HEK293 (cell line): ENCODE data around the gene ETV4.

ENCODE experiments used
- FEZF1 ChIP-seq: fragments of 450-650 bp; formaldehyde crosslinking; IDR thresholded peaks from 2 replicates; pipeline ENCODE4 v1.5.1; 2016; ENCODE audit warnings: missing biosample characterization, missing genetic modification characterization
- GFI1B ChIP-seq: fragments of 450-650 bp; formaldehyde crosslinking; IDR thresholded peaks from 2 replicates; pipeline ENCODE4 v1.5.1; 2016; ENCODE audit warnings: missing biosample characterization, missing genetic modification characterization
- KLF8 ChIP-seq: fragments of 450-650 bp; formaldehyde crosslinking; IDR thresholded peaks from 2 replicates; pipeline ENCODE4 v1.5.1; 2016; ENCODE audit warnings: missing biosample characterization, missing genetic modification characterization
- PATZ1 ChIP-seq: fragments of 450-650 bp; formaldehyde crosslinking; IDR thresholded peaks from 2 replicates; pipeline ENCODE4 v1.5.1; 2016; ENCODE audit warnings: missing biosample characterization, missing genetic modification characterization
- PRDM10 ChIP-seq: fragments of 450-650 bp; formaldehyde crosslinking; IDR thresholded peaks from 2 replicates; pipeline ENCODE4 v1.5.1; 2016; ENCODE audit warnings: missing biosample characterization, missing genetic modification characterization
- SALL2 ChIP-seq: fragments of 450-650 bp; formaldehyde crosslinking; IDR thresholded peaks from 2 replicates; pipeline ENCODE4 v1.5.0; 2017; ENCODE audit warnings: missing biosample characterization, mild to moderate bottlenecking, missing genetic modification characterization, borderline replicate concordance
- WT1 ChIP-seq: fragments of 450-650 bp; formaldehyde crosslinking; IDR thresholded peaks from 2 replicates; pipeline ENCODE4 v1.5.1; 2016; ENCODE audit warnings: missing biosample characterization, missing genetic modification characterization
- YY2 ChIP-seq: fragments of 450-650 bp; formaldehyde crosslinking; IDR thresholded peaks from 2 replicates; pipeline ENCODE4 v1.5.1; 2016; ENCODE audit warnings: missing biosample characterization, missing genetic modification characterization
- ZBTB8A ChIP-seq: fragments of 450-650 bp; formaldehyde crosslinking; IDR thresholded peaks from 2 replicates; pipeline ENCODE4 v1.5.1; 2016; ENCODE audit warnings: missing biosample characterization, missing genetic modification characterization
- ZNF114 ChIP-seq: fragments of 450-650 bp; formaldehyde crosslinking; IDR thresholded peaks from 2 replicates; pipeline ENCODE4 v1.5.0; 2017; ENCODE audit warnings: missing biosample characterization, missing genetic modification characterization
- ZNF121 ChIP-seq: fragments of 450-650 bp; formaldehyde crosslinking; IDR thresholded peaks from 2 replicates; pipeline ENCODE4 v1.5.1; 2016; ENCODE audit warnings: missing biosample characterization, missing genetic modification characterization
- ZNF140 ChIP-seq: fragments of 450-650 bp; formaldehyde crosslinking; IDR thresholded peaks from 2 replicates; pipeline ENCODE4 v1.5.1; 2016; ENCODE audit warnings: missing biosample characterization, missing genetic modification characterization
- ZNF174 ChIP-seq: fragments of 450-650 bp; formaldehyde crosslinking; IDR thresholded peaks from 2 replicates; pipeline ENCODE4 v1.5.0; 2017; ENCODE audit warnings: missing biosample characterization, mild to moderate bottlenecking, missing genetic modification characterization
- ZNF266 ChIP-seq: fragments of 450-650 bp; formaldehyde crosslinking; IDR thresholded peaks from 2 replicates; pipeline ENCODE4 v1.5.1; 2016; ENCODE audit warnings: missing biosample characterization, missing genetic modification characterization, low read depth
- ZNF274 ChIP-seq, 2 experiments: fragments of 200-500 bp in 1 of 2; fragments of 450-650 bp in 1 of 2; sonication (Bioruptor generic) in 1 of 2; formaldehyde crosslinking in 1 of 2; IDR thresholded peaks; 2 replicates each; pipeline versions ENCODE4 v1.5.1 to v1.6.1; 2014 to 2016; ENCODE audit warnings: borderline replicate concordance in 1 of 2, inconsistent platforms in 1 of 2, low read length in 1 of 2, missing biosample characterization in 1 of 2, missing genetic modification characterization in 1 of 2
- ZNF311 ChIP-seq: fragments of 450-650 bp; formaldehyde crosslinking; IDR thresholded peaks from 2 replicates; pipeline ENCODE4 v1.5.1; 2017; ENCODE audit warnings: missing biosample characterization, missing genetic modification characterization, borderline replicate concordance
- ZNF521 ChIP-seq: fragments of 450-650 bp; formaldehyde crosslinking; IDR thresholded peaks from 2 replicates; pipeline ENCODE4 v1.5.1; 2017; ENCODE audit warnings: missing biosample characterization, mild to moderate bottlenecking, missing genetic modification characterization
- ZNF561 ChIP-seq: fragments of 450-650 bp; IDR thresholded peaks from 2 replicates; pipeline ENCODE4 v1.5.1; 2018; ENCODE audit warnings: missing biosample characterization, missing genetic modification characterization, borderline replicate concordance
- ZNF571 ChIP-seq: fragments of 450-650 bp; formaldehyde crosslinking; IDR thresholded peaks from 2 replicates; pipeline ENCODE4 v1.5.0; 2017; ENCODE audit warnings: missing biosample characterization, missing genetic modification characterization
- ZNF580 ChIP-seq: fragments of 450-650 bp; formaldehyde crosslinking; IDR thresholded peaks from 2 replicates; pipeline ENCODE4 v1.5.1; 2016; ENCODE audit warnings: missing biosample characterization, missing genetic modification characterization
- ZNF639 ChIP-seq: fragments of 450-650 bp; formaldehyde crosslinking; IDR thresholded peaks from 2 replicates; pipeline ENCODE4 v1.5.1; 2016; ENCODE audit warnings: missing biosample characterization, missing genetic modification characterization
- ZNF664 ChIP-seq: fragments of 450-650 bp; formaldehyde crosslinking; IDR thresholded peaks from 2 replicates; pipeline ENCODE4 v1.5.1; 2016; ENCODE audit warnings: missing biosample characterization, missing genetic modification characterization
- ZNF776 ChIP-seq: fragments of 450-650 bp; formaldehyde crosslinking; IDR thresholded peaks from 2 replicates; pipeline ENCODE4 v1.5.0; 2017; ENCODE audit warnings: missing biosample characterization, missing genetic modification characterization, borderline replicate concordance
- ZNF777 ChIP-seq: fragments of 450-650 bp; formaldehyde crosslinking; IDR thresholded peaks from 2 replicates; pipeline ENCODE4 v1.5.1; 2017; ENCODE audit warnings: missing biosample characterization, missing genetic modification characterization, borderline replicate concordance
- TF ChIP-seq, protein P1 (sequence below): fragments of 450-650 bp; formaldehyde crosslinking; conservative IDR thresholded peaks from 2 replicates; pipeline ENCODE4 v1.5.1; 2016; ENCODE audit warnings: low read depth, missing biosample characterization, missing genetic modification characterization
- TF ChIP-seq, protein P2 (sequence below): fragments of 450-650 bp; formaldehyde crosslinking; IDR thresholded peaks from 2 replicates; pipeline ENCODE4 v1.5.1; 2016; ENCODE audit warnings: missing biosample characterization, missing genetic modification characterization

The ETV4 gene

GRCh38 chr17:43483674-43484551, 62.2 kb downstream of the ETV4 start, which contains the start of gene DHX8 (continued):
- 0 out of 2 replicates have a peak, but pooled peaks have one; percentile 9 for TF ChIP-seq PATZ1 (tag by site-specific recombination)
- no peak for TF ChIP-seq ZNF274 (IDR thresholded peaks at IDR 0.05; ENCODE audit: low read length)
- TF ChIP-seq ZNF274 (tag by site-specific recombination; IDR thresholded peaks at IDR 0.05; ENCODE audit: borderline replicate concordance) = no peak
- TF ChIP-seq SALL2 (tag by site-specific recombination) = no peak
- peak; percentile 92 for TF ChIP-seq KLF8 (tag by site-specific recombination)
- TF ChIP-seq YY2 (tag by site-specific recombination) = peak; percentile 90
- peak; percentile 100 for TF ChIP-seq ZNF639 (tag by site-specific recombination)
- no peak for TF ChIP-seq ZNF121 (tag by site-specific recombination)
- TF ChIP-seq ZBTB8A (tag by site-specific recombination) = peak; percentile 85
- TF ChIP-seq, protein P1, sequence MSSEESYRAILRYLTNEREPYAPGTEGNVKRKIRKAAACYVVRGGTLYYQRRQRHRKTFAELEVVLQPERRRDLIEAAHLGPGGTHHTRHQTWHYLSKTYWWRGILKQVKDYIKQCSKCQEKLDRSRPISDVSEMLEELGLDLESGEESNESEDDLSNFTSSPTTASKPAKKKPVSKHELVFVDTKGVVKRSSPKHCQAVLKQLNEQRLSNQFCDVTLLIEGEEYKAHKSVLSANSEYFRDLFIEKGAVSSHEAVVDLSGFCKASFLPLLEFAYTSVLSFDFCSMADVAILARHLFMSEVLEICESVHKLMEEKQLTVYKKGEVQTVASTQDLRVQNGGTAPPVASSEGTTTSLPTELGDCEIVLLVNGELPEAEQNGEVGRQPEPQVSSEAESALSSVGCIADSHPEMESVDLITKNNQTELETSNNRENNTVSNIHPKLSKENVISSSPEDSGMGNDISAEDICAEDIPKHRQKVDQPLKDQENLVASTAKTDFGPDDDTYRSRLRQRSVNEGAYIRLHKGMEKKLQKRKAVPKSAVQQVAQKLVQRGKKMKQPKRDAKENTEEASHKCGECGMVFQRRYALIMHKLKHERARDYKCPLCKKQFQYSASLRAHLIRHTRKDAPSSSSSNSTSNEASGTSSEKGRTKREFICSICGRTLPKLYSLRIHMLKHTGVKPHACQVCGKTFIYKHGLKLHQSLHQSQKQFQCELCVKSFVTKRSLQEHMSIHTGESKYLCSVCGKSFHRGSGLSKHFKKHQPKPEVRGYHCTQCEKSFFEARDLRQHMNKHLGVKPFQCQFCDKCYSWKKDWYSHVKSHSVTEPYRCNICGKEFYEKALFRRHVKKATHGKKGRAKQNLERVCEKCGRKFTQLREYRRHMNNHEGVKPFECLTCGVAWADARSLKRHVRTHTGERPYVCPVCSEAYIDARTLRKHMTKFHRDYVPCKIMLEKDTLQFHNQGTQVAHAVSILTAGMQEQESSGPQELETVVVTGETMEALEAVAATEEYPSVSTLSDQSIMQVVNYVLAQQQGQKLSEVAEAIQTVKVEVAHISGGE (tag by site-specific recombination) = peak; percentile 98
- TF ChIP-seq FEZF1 (tag by site-specific recombination) = no peak
- TF ChIP-seq ZNF140 (tag by site-specific recombination) = no peak
- TF ChIP-seq ZNF266 (tag by site-specific recombination) = no peak
- TF ChIP-seq ZNF664 (tag by site-specific recombination) = peak; percentile 74
- no peak for TF ChIP-seq ZNF777 (tag by site-specific recombination)
- TF ChIP-seq ZNF571 (tag by site-specific recombination) = no peak
- TF ChIP-seq ZNF114 (tag by site-specific recombination) = no peak
- TF ChIP-seq WT1 (tag by site-specific recombination) = peak; percentile 38
- no peak for TF ChIP-seq ZNF311 (tag by site-specific recombination)
- no peak for TF ChIP-seq ZNF521 (tag by site-specific recombination)
- peak; percentile 82 for TF ChIP-seq ZNF561
- no peak for TF ChIP-seq GFI1B (tag by site-specific recombination)
- TF ChIP-seq ZNF776 = no peak
- peak; percentile 82 for TF ChIP-seq ZNF580 (tag by site-specific recombination)
- no peak for TF ChIP-seq ZNF174 (tag by site-specific recombination)
- TF ChIP-seq, protein P2, sequence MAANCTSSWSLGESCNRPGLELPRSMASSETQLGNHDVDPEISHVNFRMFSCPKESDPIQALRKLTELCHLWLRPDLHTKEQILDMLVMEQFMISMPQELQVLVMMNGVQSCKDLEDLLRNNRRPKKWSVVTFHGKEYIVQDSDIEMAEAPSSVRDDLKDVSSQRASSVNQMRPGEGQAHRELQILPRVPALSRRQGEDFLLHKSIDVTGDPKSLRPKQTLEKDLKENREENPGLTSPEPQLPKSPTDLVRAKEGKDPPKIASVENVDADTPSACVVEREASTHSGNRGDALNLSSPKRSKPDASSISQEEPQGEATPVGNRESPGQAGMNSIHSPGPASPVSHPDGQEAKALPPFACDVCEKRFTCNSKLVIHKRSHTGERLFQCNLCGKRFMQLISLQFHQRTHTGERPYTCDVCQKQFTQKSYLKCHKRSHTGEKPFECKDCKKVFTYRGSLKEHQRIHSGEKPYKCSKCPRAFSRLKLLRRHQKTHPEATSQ = peak; percentile 61; the same call in 1 of the 2 replicates
- TF ChIP-seq PRDM10 (tag by site-specific recombination) = peak; percentile 83
